Activated naive CD4-positive, alpha-beta T cell (primary cell): Measurements from ENCODE around the gene RARS2.
"Not testable (repeated sequence)": the region's sequence is repeated elsewhere in the genome, so short reads cannot be mapped to it uniquely, and the experiment has no call there.

ENCODE experiments used
- DNase-seq, 4 experiments: peaks; one replicate each; lab custom pipeline; 2025; lab: John Stamatoyannopoulos, UW

RARS2 gene

DNA sequence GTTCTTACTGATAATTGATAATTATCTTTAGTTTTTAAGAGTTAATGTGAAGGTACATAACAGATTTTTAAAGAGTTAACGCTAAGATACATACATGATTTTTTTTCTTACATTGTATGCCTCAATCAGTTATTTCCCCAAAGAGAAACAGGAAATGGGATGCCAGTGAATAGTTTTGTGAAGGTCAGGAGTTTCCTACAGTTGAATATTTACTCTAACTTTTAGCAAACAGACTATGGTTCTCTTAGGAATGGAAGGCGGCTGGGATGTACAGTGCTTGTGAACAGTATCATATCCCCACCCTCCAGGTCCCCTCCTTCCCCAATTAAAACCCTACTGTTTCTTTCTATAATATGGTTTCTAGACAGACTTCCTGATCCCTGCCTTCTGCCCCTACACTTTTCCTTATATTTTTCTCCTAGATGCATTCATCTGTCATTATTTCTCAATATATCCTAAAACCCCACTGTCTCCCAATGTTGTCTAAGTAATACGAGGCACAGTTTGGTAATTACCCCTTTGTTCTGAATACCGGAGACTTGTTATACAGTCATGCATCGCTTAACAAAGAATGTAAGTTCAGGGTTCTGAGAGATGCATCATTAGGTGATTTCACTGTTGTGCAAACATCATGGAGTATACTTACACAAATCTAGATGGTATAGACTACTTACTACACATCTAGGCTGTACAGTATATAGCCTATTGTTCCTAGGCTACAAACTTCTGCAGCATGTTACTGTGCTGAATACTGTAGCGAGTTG is 87.8 kb downstream of the RARS2 start:
- DNase-seq, result no peak

DNA sequence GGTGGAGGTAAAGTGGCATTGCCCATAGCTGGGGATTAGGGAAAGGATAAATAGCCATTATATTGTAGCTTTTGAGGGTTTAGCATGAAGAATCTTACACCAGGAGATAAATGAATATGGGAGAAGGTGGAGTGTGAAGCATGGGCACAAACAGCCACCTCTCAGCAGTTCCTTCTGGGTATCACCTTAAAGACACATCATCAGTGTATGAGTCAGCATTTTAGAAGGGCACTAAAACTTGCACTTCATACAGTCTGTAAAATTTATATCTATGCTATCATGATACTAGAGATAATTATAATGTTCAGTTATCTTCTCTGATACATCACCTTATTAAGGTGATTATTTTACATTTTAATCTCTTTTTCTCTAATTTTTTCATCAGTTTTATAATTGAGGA is 91.7 kb downstream of the RARS2 start:
- no peak for DNase-seq

GRCh38 chr6:87494761-87495422 is 94.9 kb downstream of the RARS2 start:
- DNase-seq, result no peak

DNA sequence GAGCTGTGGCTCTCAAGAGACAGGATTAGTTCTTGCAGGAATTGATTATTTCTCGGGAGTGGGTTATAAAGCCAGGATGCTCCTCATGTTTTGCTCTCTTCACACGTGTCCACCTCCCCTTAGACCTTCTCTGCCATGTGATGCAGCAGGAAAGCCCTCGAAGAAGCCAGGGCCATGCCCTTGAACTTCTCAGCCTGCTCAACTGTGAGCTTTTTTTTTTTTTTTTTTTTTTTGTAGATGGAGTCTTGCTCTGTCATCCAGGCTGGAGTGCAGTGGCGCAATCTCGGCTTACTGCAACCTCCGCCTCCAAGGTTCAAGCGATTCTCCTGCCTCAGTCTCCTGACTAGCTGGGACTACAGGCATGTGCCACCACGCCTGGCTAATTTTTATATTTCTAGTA is 100.5 kb downstream of the RARS2 start:
- DNase-seq, result not testable (repeated sequence)

- no peak for DNase-seq
These were observed 102.2 kb downstream of the RARS2 start for GRCh38 chr6:87487555-87487954.

- no peak for DNase-seq
These were observed 105.3 kb downstream of the RARS2 start for GRCh38 chr6:87484491-87484890.

DNA sequence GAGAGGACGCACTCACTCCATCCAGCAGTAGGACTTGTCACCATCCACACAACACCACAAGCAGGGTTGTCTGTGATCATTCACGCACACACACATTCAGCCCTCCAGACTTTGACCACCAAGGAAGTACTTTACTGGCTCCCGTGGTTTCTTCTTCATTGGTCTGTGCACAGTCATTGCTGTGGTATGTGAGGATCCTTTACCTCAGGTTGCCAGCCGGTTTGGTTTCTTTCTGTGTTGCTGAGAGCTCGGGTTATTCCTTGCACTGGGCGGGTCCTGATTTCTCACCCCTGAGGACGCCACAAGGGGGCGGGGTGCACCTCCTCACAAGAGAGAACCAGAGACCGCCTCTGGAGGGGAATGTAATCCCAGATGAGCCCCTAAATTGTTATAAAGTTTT is 105.9 kb downstream of the RARS2 start:
- no peak for DNase-seq

GRCh38 chr6:87482366-87482765 is 107.4 kb downstream of the RARS2 start:
- DNase-seq, result no peak

DNA sequence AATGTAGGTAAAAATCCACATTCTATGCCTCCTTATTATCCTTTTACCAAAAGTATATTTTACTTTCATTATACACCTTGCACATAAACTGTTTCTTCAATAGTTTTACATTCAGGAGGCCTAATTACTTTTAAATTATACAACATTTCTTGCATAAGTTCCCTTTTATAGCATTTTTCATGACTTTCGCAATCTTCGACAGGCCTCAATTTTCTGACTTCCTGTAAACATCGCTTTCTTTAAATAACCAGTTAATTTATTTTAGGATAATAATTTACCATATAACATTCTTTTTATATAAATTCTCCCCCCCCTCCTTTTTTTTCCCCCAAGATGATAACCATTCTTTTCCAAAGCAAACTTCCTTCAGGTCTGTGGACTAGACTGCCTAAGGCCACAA is 107.9 kb downstream of the RARS2 start:
- DNase-seq, result no peak

DNA sequence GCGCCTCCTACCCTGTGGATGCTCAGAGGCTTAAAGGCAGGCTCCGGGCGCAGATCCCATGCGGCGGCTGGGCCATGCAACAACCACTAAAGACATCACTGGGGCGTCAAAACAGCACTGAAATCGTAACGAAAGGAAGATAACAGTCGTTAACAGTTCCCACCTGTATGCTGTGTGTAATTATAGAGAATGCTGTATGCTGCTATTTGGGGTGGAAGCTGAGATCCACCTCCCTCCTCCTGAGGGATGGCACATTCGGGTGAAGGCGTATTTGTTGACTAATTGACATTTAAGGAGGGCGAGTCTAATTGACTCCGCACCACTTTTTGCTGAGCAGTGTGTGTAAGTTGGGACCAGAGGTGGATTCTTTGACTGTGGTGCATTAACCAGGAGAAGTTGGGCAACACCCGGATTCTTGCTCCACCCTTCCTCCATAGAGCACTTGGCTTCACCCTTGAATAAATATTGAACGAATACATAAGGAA is 116.3 kb downstream of the RARS2 start:
- DNase-seq, result no peak

DNA sequence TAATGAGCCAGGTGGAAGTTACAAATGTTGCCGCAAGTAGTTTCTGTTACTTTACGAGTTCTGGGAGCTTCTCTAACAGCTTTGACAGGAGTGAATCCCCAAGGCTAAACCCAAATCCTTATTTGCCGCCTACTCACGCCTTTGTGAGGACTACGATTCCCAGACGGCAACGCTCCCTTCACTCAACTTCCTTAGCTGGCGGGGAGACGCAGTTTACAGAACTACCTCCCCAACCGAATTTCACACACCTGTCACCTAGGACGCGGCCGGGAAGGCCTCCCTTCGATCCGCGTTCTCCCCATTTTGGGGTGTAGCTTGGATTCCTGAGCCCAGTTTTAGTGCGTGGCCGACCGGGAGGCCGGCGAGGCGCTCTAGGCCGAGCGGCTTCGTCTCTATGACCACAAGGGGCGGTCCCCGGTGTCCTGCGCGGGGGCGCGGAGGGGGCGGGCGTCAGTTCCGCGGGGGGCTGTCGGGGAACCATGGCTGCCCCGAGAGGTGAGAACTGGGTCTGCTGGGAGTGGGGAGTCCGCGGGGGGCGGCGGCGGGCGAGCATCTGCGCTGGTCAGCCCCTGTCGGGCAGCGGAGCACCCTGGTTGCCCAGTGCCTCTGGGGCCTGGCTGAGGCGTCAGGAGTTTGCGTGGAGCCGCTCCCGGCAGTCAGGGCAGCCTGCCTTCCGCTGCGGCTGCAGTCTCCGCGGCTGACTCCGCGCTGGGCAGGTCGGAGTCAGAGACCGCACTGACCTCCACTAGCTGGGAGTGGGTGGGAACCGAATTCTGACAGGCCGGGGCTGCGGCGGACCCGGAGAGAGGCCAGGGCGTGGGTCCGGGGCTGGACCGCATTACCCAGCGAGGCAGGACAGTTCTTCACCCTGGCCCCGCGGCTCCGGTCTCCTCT is 117.0 kb downstream of the RARS2 start, which contains the start of gene SLC35A1:
Gene SLC35A1, plus strand, starts transcription at position 450 of the 894 bp plus-strand sequence. Its CDS starts 30 bp downstream, at position 480.
- DNase-seq, result peak; percentile 58 to 80 (median 70)

DNA sequence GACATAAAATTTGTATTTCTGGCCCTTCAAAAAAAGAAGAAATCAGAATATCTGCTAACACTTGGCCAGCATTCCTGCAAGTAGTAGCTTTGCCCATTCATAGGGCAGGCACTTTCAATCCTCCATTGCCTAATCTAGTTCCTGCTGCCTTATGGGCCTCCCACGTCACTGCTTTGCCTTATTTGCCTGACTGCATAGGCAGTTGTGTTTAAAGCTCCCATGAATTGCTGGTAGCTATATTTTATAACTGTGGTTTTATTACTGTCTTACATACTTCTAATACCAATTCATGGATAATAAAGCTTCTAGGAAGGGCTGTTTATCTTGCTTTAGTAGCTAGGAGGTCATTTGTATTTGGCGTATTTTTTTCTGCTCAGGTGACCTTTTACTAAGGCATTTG is 124.7 kb downstream of the RARS2 start:
- no peak for DNase-seq
